OCI-LY7 (cell line): ENCODE data around the gene CXCL16.

Experiments
- EZH2phosphoT487 ChIP-seq: fragments of 200-600 bp; sonication (generic); IDR thresholded peaks from 2 replicates; pipeline ENCODE4 v1.6.1; 2018; ENCODE audit warnings: low read depth, borderline replicate concordance, mild to moderate bottlenecking, mixed run types, antibody characterized with exemption, low read length, moderate library complexity, mixed read lengths
- TF ChIP-seq, protein P1 (sequence below): fragments of 200-600 bp; sonication (generic); conservative IDR thresholded peaks from 2 replicates; pipeline ENCODE4 v1.5.1; 2014; ENCODE audit warnings: mild to moderate bottlenecking, antibody characterized with exemption, low read length, moderate library complexity, mixed read lengths

DNA sequence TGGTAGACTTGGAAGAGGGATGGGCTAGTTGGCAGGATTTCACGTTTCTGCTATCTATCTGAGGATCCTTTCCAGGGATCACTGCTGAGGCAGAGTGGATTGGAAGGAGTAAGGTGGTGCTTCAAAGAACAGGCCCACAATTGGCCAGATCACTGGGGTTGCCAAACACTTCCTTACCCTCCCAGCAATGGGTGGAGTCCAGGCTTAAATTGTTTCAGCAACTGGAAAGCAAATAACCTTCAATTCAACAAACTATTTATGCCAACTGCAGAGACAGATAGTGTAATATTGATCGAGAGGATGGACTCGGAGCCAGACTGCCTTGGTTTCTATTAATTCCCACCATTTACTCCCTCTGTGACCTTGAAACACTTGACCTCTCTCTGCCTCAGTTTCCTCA, 27.2 kb downstream of the CXCL16 start:
- TF ChIP-seq, protein P1, sequence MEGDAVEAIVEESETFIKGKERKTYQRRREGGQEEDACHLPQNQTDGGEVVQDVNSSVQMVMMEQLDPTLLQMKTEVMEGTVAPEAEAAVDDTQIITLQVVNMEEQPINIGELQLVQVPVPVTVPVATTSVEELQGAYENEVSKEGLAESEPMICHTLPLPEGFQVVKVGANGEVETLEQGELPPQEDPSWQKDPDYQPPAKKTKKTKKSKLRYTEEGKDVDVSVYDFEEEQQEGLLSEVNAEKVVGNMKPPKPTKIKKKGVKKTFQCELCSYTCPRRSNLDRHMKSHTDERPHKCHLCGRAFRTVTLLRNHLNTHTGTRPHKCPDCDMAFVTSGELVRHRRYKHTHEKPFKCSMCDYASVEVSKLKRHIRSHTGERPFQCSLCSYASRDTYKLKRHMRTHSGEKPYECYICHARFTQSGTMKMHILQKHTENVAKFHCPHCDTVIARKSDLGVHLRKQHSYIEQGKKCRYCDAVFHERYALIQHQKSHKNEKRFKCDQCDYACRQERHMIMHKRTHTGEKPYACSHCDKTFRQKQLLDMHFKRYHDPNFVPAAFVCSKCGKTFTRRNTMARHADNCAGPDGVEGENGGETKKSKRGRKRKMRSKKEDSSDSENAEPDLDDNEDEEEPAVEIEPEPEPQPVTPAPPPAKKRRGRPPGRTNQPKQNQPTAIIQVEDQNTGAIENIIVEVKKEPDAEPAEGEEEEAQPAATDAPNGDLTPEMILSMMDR = no peak
- TF ChIP-seq EZH2phosphoT487 = no peak
